ENCODE results near the gene MRPS5.

MRPS5 gene

GRCh38 chr2:95082477-95082876, 39.1 kb downstream of the MRPS5 start:
- Mint-ChIP-seq H3K36me3 (ENCODE audit: low read depth) (peaks cover 33% of the 10 kb centered on the region), H3K4me1 (peaks cover 7% of the 10 kb centered on the region)
- TF ChIP-seq, protein P1, sequence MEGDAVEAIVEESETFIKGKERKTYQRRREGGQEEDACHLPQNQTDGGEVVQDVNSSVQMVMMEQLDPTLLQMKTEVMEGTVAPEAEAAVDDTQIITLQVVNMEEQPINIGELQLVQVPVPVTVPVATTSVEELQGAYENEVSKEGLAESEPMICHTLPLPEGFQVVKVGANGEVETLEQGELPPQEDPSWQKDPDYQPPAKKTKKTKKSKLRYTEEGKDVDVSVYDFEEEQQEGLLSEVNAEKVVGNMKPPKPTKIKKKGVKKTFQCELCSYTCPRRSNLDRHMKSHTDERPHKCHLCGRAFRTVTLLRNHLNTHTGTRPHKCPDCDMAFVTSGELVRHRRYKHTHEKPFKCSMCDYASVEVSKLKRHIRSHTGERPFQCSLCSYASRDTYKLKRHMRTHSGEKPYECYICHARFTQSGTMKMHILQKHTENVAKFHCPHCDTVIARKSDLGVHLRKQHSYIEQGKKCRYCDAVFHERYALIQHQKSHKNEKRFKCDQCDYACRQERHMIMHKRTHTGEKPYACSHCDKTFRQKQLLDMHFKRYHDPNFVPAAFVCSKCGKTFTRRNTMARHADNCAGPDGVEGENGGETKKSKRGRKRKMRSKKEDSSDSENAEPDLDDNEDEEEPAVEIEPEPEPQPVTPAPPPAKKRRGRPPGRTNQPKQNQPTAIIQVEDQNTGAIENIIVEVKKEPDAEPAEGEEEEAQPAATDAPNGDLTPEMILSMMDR (IDR thresholded peaks at IDR 0.05; ENCODE audit: unreplicated experiment in 3 of 3) = no peak

GRCh38 chr2:95079199-95079683, 42.4 kb downstream of the MRPS5 start:
- Mint-ChIP-seq H3K9me3 (no peaks in the 10 kb centered on the region), H3K4me3 (no peak overlapping the region), H3K36me3 (ENCODE audit: low read depth) (peaks cover 4% of the 10 kb centered on the region), H3K4me1 (peaks cover 15% of the 10 kb centered on the region), H3K27me3 (ENCODE audit: low read depth) (peaks cover 46% of the 10 kb centered on the region), H3K27ac (no peak overlapping the region)
- TF ChIP-seq, protein P1 (IDR thresholded peaks at IDR 0.05; ENCODE audit: unreplicated experiment in 3 of 3) = no peak

More at GRCh38 chr2:95082477-95082876, 39.1 kb downstream of the MRPS5 start:
- H3K27me3 Mint-ChIP-seq (ENCODE audit: low read depth) = peaks cover 22% of the 10 kb centered on the region
- peaks cover 3% of the 10 kb centered on the region for H3K9me3 Mint-ChIP-seq
- H3K4me3 Mint-ChIP-seq = no peak overlapping the region
- H3K27ac Mint-ChIP-seq = no peak overlapping the region

DNA sequence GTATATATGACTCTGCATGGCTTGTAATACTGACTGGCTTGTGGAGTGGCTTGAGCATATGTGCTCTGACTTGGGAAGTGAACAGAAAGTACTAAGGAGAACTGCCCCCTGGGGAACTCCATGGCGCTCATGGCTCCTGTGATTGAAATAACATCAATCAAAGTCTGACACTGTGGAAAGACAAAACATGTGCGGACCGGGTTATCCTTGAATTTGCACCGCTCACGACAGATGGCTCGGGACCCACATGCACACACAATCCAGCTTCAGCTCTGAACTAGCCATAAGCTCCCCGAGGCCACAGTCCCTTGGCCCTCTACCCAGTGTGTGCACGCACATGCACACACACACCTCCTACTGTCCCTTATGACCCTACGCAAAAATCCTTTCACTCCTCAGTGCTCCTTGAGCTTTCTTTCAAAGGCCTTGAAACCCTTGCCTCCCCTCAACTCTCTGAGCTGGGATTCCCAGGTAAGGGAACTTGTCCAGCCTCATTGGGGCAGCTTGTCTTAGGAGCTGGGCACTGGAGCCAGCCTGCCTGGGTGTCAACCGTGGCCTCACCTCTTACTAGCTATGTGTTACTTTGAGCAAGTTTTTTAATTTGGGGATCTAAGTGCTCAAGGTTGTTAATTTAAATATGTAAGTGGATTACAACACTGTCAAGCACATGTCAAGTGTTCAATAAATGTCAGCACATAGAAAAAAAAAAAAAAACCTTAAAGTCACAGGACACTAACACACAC, 43.6 kb downstream of the MRPS5 start:
- peaks cover 46% of the 10 kb centered on the region for H3K27me3 Mint-ChIP-seq (ENCODE audit: low read depth)
- no peaks in the 10 kb centered on the region for H3K36me3 Mint-ChIP-seq (ENCODE audit: low read depth)
- peak overlapping the region; percentile 75 to 79 (median 79) for H3K4me3 Mint-ChIP-seq
- H3K9me3 Mint-ChIP-seq = no peaks in the 10 kb centered on the region
- peaks cover 15% of the 10 kb centered on the region for H3K4me1 Mint-ChIP-seq
- H3K27ac Mint-ChIP-seq = peak overlapping the region in 1 of 3 experiments; percentile 29
- TF ChIP-seq, protein P1 (IDR thresholded peaks at IDR 0.05; ENCODE audit: unreplicated experiment in 3 of 3) = no peak

DNA sequence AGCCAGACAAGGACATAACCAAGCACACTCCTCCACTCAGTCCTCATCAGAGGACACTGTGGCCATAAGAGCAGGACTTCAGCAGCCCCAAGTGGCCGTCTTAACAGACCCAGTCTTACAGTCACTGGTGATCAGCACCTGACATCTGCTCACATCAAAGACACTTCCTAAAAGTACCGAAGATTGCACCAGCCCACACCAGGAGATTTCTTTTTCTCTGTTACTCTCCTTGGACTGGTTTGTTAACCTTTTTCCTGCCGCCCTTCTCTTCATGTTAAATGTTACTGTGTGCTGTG, 44.1 kb downstream of the MRPS5 start:
- Mint-ChIP-seq H3K4me3 (peak overlapping the region; percentile 75 to 79 (median 79)), H3K36me3 (ENCODE audit: low read depth) (no peaks in the 10 kb centered on the region), H3K27me3 (ENCODE audit: low read depth) (peaks cover 46% of the 10 kb centered on the region), H3K4me1 (peaks cover 15% of the 10 kb centered on the region), H3K27ac (peak overlapping the region in 1 of 3 experiments; percentile 16), H3K9me3 (no peaks in the 10 kb centered on the region)
- TF ChIP-seq, protein P1 (IDR thresholded peaks at IDR 0.05; ENCODE audit: unreplicated experiment in 3 of 3) = no peak

- no peaks in the 10 kb centered on the region for H3K9me3 Mint-ChIP-seq
- H3K27ac Mint-ChIP-seq = peak overlapping the region in 2 of 3 experiments; percentile 16 to 34
- TF ChIP-seq, protein P1 (IDR thresholded peaks at IDR 0.05; ENCODE audit: unreplicated experiment in 3 of 3) = peak; percentile 85 to 92 (median 86)
- no peaks in the 10 kb centered on the region for H3K36me3 Mint-ChIP-seq (ENCODE audit: low read depth)
- peak overlapping the region; percentile 79 to 80 (median 79) for H3K4me3 Mint-ChIP-seq
- H3K4me1 Mint-ChIP-seq = peaks cover 15% of the 10 kb centered on the region
- peaks cover 50% of the 10 kb centered on the region for H3K27me3 Mint-ChIP-seq (ENCODE audit: low read depth)
Observed at GRCh38 chr2:95076705-95077529, 44.7 kb downstream of the MRPS5 start.

Measured in nephron (organoid).